C4-2B (cell line): Measurements from ENCODE around the gene ATP5F1D.

Experiments
- ZFX ChIP-seq: fragments of 450-650 bp; IDR thresholded peaks from 2 replicates; pipeline ENCODE4 v1.6.1; 2017
- TF ChIP-seq, protein P1 (sequence below): fragments of 450-650 bp; conservative IDR thresholded peaks from 2 replicates; pipeline ENCODE4 v1.5.1; 2017; ENCODE audit warnings: mild to moderate bottlenecking

DNA sequence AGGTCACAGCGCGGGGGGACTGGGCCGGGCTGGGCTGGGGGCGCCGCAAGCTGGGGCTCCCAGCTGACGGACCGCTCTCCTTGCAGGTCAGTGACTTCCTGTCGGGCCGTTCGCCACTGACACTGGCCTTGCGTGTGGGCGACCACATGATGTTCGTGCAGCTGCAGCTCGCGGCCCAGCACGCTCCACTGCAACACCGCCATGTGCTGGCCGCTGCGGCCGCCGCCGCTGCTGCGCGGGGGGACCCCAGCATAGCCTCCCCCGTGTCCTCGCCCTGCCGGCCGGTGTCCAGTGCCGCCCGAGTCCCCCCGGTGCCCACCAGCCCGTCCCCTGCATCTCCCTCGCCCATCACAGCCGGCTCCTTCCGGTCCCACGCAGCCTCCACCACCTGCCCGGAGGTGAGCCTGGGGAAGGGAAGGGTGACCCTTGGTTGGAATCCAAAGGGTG is 12.6 kb downstream of the ATP5F1D start:
- TF ChIP-seq, protein P1, sequence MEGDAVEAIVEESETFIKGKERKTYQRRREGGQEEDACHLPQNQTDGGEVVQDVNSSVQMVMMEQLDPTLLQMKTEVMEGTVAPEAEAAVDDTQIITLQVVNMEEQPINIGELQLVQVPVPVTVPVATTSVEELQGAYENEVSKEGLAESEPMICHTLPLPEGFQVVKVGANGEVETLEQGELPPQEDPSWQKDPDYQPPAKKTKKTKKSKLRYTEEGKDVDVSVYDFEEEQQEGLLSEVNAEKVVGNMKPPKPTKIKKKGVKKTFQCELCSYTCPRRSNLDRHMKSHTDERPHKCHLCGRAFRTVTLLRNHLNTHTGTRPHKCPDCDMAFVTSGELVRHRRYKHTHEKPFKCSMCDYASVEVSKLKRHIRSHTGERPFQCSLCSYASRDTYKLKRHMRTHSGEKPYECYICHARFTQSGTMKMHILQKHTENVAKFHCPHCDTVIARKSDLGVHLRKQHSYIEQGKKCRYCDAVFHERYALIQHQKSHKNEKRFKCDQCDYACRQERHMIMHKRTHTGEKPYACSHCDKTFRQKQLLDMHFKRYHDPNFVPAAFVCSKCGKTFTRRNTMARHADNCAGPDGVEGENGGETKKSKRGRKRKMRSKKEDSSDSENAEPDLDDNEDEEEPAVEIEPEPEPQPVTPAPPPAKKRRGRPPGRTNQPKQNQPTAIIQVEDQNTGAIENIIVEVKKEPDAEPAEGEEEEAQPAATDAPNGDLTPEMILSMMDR: no peak
- TF ChIP-seq ZFX: no peak
